Neural crest cell (in vitro differentiated cells): ENCODE results near the gene ERC1. TPM values are rescaled to one million over a fixed set of nuclear protein-coding genes. Genes with fewer than 3 reads are reported as not detected.

Source experiments
- DNase-seq: peaks from one replicate; pipeline ENCODE4 v3.0.0; 2021; ENCODE audit warnings: low read depth, mixed read lengths, low spot score
- H3K27ac Mint-ChIP-seq: one replicate; pipeline ENCODE4 v1.8.0; 2021; ENCODE audit warnings: mild to moderate bottlenecking, mixed read lengths; ENCODE audit not compliant: unreplicated experiment
- H3K27me3 Mint-ChIP-seq: 2 replicates; pipeline ENCODE4 v1.8.0; 2021; ENCODE audit warnings: low read depth, mild to moderate bottlenecking, mixed read lengths
- H3K36me3 Mint-ChIP-seq: 2 replicates; pipeline ENCODE4 v1.8.0; 2021; ENCODE audit warnings: low read depth, mild to moderate bottlenecking, mixed read lengths
- H3K4me1 Mint-ChIP-seq: 2 replicates; pipeline ENCODE4 v1.8.0; 2021; ENCODE audit warnings: mixed read lengths
- H3K4me3 Mint-ChIP-seq: one replicate; pipeline ENCODE4 v1.8.0; 2021; ENCODE audit warnings: mild to moderate bottlenecking, mixed read lengths
- H3K9me3 Mint-ChIP-seq: 2 replicates; pipeline ENCODE4 v1.8.0; 2021; ENCODE audit warnings: mixed read lengths
- total RNA-seq: library from RNA; stranded (reverse); gene quantifications from 2 replicates; pipeline ENCODE4 v1.2.1, GENCODE V29; 2021
- TF ChIP-seq, protein P1 (sequence below): fragments of 200-600 bp; sonication (generic); conservative IDR thresholded peaks from 2 replicates; pipeline ENCODE4 v1.5.0; 2021; ENCODE audit warnings: antibody characterized with exemption, mild to moderate bottlenecking

ERC1 gene
- total RNA-seq, 1 donor from 2014 or later = 38.9 TPM

GRCh38 chr12:1283316-1283715 lies 292.3 kb downstream of the ERC1 start:
- Mint-ChIP-seq H3K36me3 (peaks cover 3% of the 10 kb centered on the region), H3K4me3 (no peak overlapping the region), H3K9me3 (no peaks in the 10 kb centered on the region), H3K27me3 (no peaks in the 10 kb centered on the region), H3K27ac (no peak overlapping the region), H3K4me1 (peaks cover 15% of the 10 kb centered on the region)
- DNase-seq = no peak
- TF ChIP-seq, protein P1, sequence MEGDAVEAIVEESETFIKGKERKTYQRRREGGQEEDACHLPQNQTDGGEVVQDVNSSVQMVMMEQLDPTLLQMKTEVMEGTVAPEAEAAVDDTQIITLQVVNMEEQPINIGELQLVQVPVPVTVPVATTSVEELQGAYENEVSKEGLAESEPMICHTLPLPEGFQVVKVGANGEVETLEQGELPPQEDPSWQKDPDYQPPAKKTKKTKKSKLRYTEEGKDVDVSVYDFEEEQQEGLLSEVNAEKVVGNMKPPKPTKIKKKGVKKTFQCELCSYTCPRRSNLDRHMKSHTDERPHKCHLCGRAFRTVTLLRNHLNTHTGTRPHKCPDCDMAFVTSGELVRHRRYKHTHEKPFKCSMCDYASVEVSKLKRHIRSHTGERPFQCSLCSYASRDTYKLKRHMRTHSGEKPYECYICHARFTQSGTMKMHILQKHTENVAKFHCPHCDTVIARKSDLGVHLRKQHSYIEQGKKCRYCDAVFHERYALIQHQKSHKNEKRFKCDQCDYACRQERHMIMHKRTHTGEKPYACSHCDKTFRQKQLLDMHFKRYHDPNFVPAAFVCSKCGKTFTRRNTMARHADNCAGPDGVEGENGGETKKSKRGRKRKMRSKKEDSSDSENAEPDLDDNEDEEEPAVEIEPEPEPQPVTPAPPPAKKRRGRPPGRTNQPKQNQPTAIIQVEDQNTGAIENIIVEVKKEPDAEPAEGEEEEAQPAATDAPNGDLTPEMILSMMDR = no peak

- peaks cover 3% of the 10 kb centered on the region for H3K36me3 Mint-ChIP-seq
Observed at GRCh38 chr12:1284611-1285010, 293.6 kb downstream of the ERC1 start.

GRCh38 chr12:1287446-1287975 lies 296.5 kb downstream of the ERC1 start:
- DNase-seq = no peak
- Mint-ChIP-seq H3K4me3 (no peak overlapping the region), H3K9me3 (no peaks in the 10 kb centered on the region), H3K27ac (no peak overlapping the region), H3K4me1 (peaks cover 13% of the 10 kb centered on the region), H3K36me3 (peaks cover 6% of the 10 kb centered on the region), H3K27me3 (no peaks in the 10 kb centered on the region)
- TF ChIP-seq, protein P1 = no peak

More at GRCh38 chr12:1284611-1285010, 293.6 kb downstream of the ERC1 start:
- no peaks in the 10 kb centered on the region for H3K27me3 Mint-ChIP-seq
- peaks cover 11% of the 10 kb centered on the region for H3K4me1 Mint-ChIP-seq
- TF ChIP-seq, protein P1 = no peak
- no peak overlapping the region for H3K4me3 Mint-ChIP-seq
- no peak overlapping the region for H3K27ac Mint-ChIP-seq
- no peak for DNase-seq
- no peaks in the 10 kb centered on the region for H3K9me3 Mint-ChIP-seq

DNA sequence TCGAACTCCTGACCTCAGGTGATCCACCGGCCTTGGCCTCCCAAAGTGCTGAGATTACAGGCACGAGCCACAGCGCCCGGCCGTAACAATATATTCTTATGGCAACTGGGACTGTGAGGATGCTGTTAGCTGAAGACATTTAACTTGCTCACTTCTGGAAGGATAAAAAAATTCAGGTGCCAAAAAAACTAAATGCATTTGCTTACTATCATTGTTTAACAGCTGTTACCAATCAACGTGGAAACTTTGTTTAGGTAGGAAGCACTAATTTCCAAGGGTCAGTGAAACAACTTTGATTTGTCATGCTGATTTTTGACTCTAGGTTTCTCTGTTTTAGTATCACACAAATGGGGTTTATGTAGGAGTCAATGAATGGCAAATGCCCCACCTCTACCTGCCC lies 297.3 kb downstream of the ERC1 start:
- Mint-ChIP-seq H3K27ac (no peak overlapping the region), H3K9me3 (no peaks in the 10 kb centered on the region), H3K4me1 (peaks cover 13% of the 10 kb centered on the region), H3K36me3 (peaks cover 6% of the 10 kb centered on the region), H3K27me3 (no peaks in the 10 kb centered on the region), H3K4me3 (no peak overlapping the region)
- DNase-seq = no peak
- TF ChIP-seq, protein P1 = no peak

DNA sequence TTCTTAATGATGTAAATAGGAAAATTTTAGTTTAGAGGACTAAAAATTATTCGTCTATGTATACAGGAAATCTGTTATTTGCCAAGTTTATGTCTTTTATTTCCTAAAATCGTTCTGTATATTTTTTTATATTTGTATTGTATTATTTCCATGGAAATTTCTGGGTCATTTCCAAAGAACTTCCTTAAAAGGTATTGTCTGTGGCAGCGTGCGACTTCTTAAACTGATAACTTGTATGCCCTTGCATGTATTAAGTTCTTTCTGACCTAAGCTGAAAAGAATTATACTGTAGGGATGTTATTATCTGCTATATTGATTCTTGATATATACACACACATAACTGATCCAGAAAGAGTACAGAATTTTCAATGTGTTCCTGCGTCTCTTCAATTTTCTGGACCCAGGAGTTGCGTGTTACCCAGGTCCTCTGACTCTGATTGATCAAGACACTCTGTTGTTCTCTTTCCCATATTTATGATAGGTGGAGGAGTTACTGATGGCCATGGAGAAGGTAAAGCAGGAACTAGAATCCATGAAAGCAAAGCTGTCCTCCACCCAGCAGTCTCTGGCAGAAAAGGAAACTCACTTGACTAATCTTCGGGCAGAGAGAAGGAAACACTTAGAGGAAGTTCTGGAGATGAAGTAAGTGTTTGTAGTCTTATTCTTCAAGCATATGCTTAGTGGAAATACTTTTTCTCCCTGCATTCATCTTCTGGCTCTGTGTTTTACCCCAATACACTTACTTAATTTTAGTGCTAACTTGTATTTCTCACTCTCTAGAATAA lies 298.5 kb downstream of the ERC1 start:
- H3K27ac Mint-ChIP-seq = no peak overlapping the region
- no peak for DNase-seq
- H3K9me3 Mint-ChIP-seq = no peaks in the 10 kb centered on the region
- TF ChIP-seq, protein P1 = no peak
- peaks cover 3% of the 10 kb centered on the region for H3K36me3 Mint-ChIP-seq
- no peaks in the 10 kb centered on the region for H3K27me3 Mint-ChIP-seq
- no peak overlapping the region for H3K4me3 Mint-ChIP-seq
- peaks cover 7% of the 10 kb centered on the region for H3K4me1 Mint-ChIP-seq
